SH-SY5Y (cell line): ENCODE results near the gene ETV6.

Experiments
- GATA2 ChIP-seq: IDR thresholded peaks from 2 replicates; pipeline ENCODE4 v1.6.1; 2011; ENCODE audit warnings: mild to moderate bottlenecking, low read depth, low read length
- GATA3 ChIP-seq: IDR thresholded peaks from 2 replicates; pipeline ENCODE4 v1.6.1; 2011; ENCODE audit warnings: low read depth, mild to moderate bottlenecking, low read length, moderate library complexity

GRCh38 chr12:11705010-11705409 lies 55.5 kb downstream of the ETV6 start:
- TF ChIP-seq GATA3 = no peak
- no peak for TF ChIP-seq GATA2
